MCF 10A (cell line): ENCODE results near the gene TOMM34. TPM values are rescaled to one million over a fixed set of nuclear protein-coding genes. Genes with fewer than 3 reads are reported as not detected.

Experiments
- BruUV-seq: library from RNA; stranded (reverse); fragments of 400-500 nt; replicated peaks from 2 replicates; lab custom pipeline; 2021; lab: Mats Ljungman, UMichigan
- CTCF ChIA-PET: fragments of 300-600 bp; sonication (Branson Sonifier 250); formaldehyde crosslinking; extraction: SDS; loops from one replicate; lab custom pipeline; 2021; ENCODE audit warnings: antibody characterized with exemption, inconsistent platforms; lab: Yijun Ruan, JAX
- POLR2A ChIA-PET: fragments of 300-600, 350-650 bp; sonication (Branson Sonifier 250); formaldehyde crosslinking; extraction: SDS; loops from one replicate; lab custom pipeline; 2020; ENCODE audit warnings: antibody characterized with exemption, inconsistent platforms; lab: Yijun Ruan, JAX
- DNase-seq: peaks from one replicate; pipeline ENCODE4 v3.0.0-alpha.2; 2018; ENCODE audit not compliant: unreplicated experiment
- H3K27ac Mint-ChIP-seq: one replicate; pipeline ENCODE4 v1.8.0; 2022; ENCODE audit warnings: mild to moderate bottlenecking, low read depth, mixed read lengths; ENCODE audit not compliant: unreplicated experiment
- H3K27me3 Mint-ChIP-seq: one replicate; pipeline ENCODE4 v1.8.0; 2022; ENCODE audit warnings: mixed read lengths; ENCODE audit not compliant: insufficient read depth, unreplicated experiment
- H3K36me3 Mint-ChIP-seq: one replicate; pipeline ENCODE4 v1.8.0; 2022; ENCODE audit warnings: mild to moderate bottlenecking, moderate library complexity, mixed read lengths; ENCODE audit not compliant: insufficient read depth, unreplicated experiment
- H3K4me1 Mint-ChIP-seq: one replicate; pipeline ENCODE4 v1.8.0; 2022; ENCODE audit warnings: mixed read lengths; ENCODE audit not compliant: insufficient read depth, unreplicated experiment
- H3K4me3 Mint-ChIP-seq: one replicate; pipeline ENCODE4 v1.8.0; 2022; ENCODE audit warnings: mild to moderate bottlenecking, moderate library complexity, mixed read lengths; ENCODE audit not compliant: unreplicated experiment
- H3K9me3 Mint-ChIP-seq: one replicate; pipeline ENCODE4 v1.8.0; 2022; ENCODE audit warnings: mixed read lengths; ENCODE audit not compliant: unreplicated experiment
- CTCF ChIP-seq: fragments of 200-600 bp; IDR thresholded peaks from one replicate; pipeline ENCODE4 v1.8.0; 2022; ENCODE audit warnings: antibody characterized with exemption, mild to moderate bottlenecking; ENCODE audit not compliant: unreplicated experiment
- intact Hi-C: fragments of 100-400 bp; cut with micrococcal nuclease; formaldehyde crosslinking; loops from 2 replicates; pipeline ENCODE4 v1.14.1; 2022
- total RNA-seq: library from RNA; stranded (reverse); gene quantifications from 2 replicates; pipeline ENCODE4 v1.2.3, GENCODE V29; 2022

Gene TOMM34
- total RNA-seq, 1 experiment from 2014 or later, result 60.0 TPM

GRCh38 chr20:44900231-44900854 is 59.9 kb downstream of the TOMM34 start:
- TF ChIP-seq CTCF, result no peak
- H3K9me3 Mint-ChIP-seq, result no peaks in the 10 kb centered on the region
- no peak for DNase-seq
- peaks cover 35% of the 10 kb centered on the region for H3K4me1 Mint-ChIP-seq
- intact Hi-C loops, result no loop called here
- H3K36me3 Mint-ChIP-seq, result peaks cover 55% of the 10 kb centered on the region
- H3K27ac Mint-ChIP-seq, result no peak overlapping the region
- H3K4me3 Mint-ChIP-seq, result no peak overlapping the region
- ChIA-PET POLR2A (interaction anchor here (0.7 to 0.9 kb wide), 2 partner anchors 11 to 13 kb away, joined by 3 read pairs; no protein-coding TSS in a partner anchor), CTCF (interaction anchor here (0.9 to 1.3 kb wide), 2 partner anchors 9 to 12 kb away, joined by 3 to 4 read pairs; partner anchors contain the start of gene PABPC1L)
- no TSS peak for BruUV-seq
- H3K27me3 Mint-ChIP-seq, result no peaks in the 10 kb centered on the region

- DNase-seq, result peak; percentile 8
- intact Hi-C loops, result no loop called here
- H3K27ac Mint-ChIP-seq, result no peak overlapping the region
- no peak for TF ChIP-seq CTCF
- no peak overlapping the region for H3K4me3 Mint-ChIP-seq
- H3K36me3 Mint-ChIP-seq, result peaks cover 23% of the 10 kb centered on the region
- BruUV-seq, result no TSS peak
- no peaks in the 10 kb centered on the region for H3K27me3 Mint-ChIP-seq
- ChIA-PET POLR2A (interaction anchor here (0.6 to 2.1 kb wide), 5 partner anchors 12 to 162 kb away, joined by 3 to 13 read pairs (median 6); partner anchors contain the start of genes PABPC1L, TOMM34 and YWHAB), CTCF (interaction anchor here (0.7 to 1.6 kb wide), 3 partner anchors 8 to 1235 kb away, joined by 3 to 6 read pairs (median 3); no protein-coding TSS in a partner anchor)
- no peaks in the 10 kb centered on the region for H3K9me3 Mint-ChIP-seq
- peaks cover 45% of the 10 kb centered on the region for H3K4me1 Mint-ChIP-seq
Observed at GRCh38 chr20:44897133-44897532, 63.1 kb downstream of the TOMM34 start.

- intact Hi-C loops, result no loop called here
- Mint-ChIP-seq H3K4me3 (no peak overlapping the region), H3K9me3 (no peaks in the 10 kb centered on the region), H3K27ac (no peak overlapping the region), H3K4me1 (peaks cover 47% of the 10 kb centered on the region), H3K27me3 (no peaks in the 10 kb centered on the region), H3K36me3 (peaks cover 17% of the 10 kb centered on the region)
- ChIA-PET CTCF (interaction anchor here (0.7 to 1.6 kb wide), 4 partner anchors 20 to 1236 kb away, joined by 3 to 5 read pairs (median 3); no protein-coding TSS in a partner anchor), POLR2A (interaction anchor here (1.2 to 2.1 kb wide), 4 partner anchors 11 to 63 kb away, joined by 3 to 13 read pairs (median 8); partner anchors contain the start of genes PABPC1L, TOMM34 and YWHAB)
- no TSS peak for BruUV-seq
- TF ChIP-seq CTCF, result no peak
- DNase-seq, result peak; percentile 38
Observed at GRCh38 chr20:44896583-44896982, 63.6 kb downstream of the TOMM34 start.

GRCh38 chr20:44894959-44895358 is 65.2 kb downstream of the TOMM34 start:
- Mint-ChIP-seq H3K27ac (no peak overlapping the region), H3K9me3 (no peaks in the 10 kb centered on the region), H3K27me3 (no peaks in the 10 kb centered on the region), H3K4me1 (peaks cover 40% of the 10 kb centered on the region), H3K4me3 (no peak overlapping the region), H3K36me3 (peaks cover 16% of the 10 kb centered on the region)
- TF ChIP-seq CTCF, result no peak
- no peak for DNase-seq
- no TSS peak for BruUV-seq
- intact Hi-C loops, result no loop called here
- CTCF ChIA-PET, result interaction anchor here (0.6 to 1.5 kb wide), 3 partner anchors 10 to 415 kb away, joined by 3 to 4 read pairs (median 3); partner anchors contain the start of gene YWHAB
- POLR2A ChIA-PET, result interaction anchor here (0.7 to 2.1 kb wide), 5 partner anchors 10 to 145 kb away, joined by 3 to 8 read pairs (median 4); partner anchors contain the start of genes PABPC1L, STK4, TOMM34 and YWHAB
